GM18873 (cell line): ENCODE data around the gene SNED1.
"Not testable (repeated sequence)": the region's sequence is repeated elsewhere in the genome, so short reads cannot be mapped to it uniquely, and the experiment has no call there.

Source experiments
- ATAC-seq: cut with Tn5 transposase; IDR thresholded peaks from one replicate; pipeline ENCODE4 v1.9.1; 2021; ENCODE audit warnings: mild to moderate bottlenecking, moderate library complexity, moderate number of reproducible peaks; ENCODE audit not compliant: unreplicated experiment, low FRiP score

Gene SNED1

GRCh38 chr2:241103176-241103595, 104.8 kb downstream of the SNED1 start:
- ATAC-seq = no peak

- not testable (repeated sequence) for ATAC-seq
Measured at GRCh38 chr2:241104611-241105010, 106.2 kb downstream of the SNED1 start.

GRCh38 chr2:241105641-241106040, 107.2 kb downstream of the SNED1 start:
- ATAC-seq = no peak

- no peak for ATAC-seq
Measured at GRCh38 chr2:241107031-241107783, 108.8 kb downstream of the SNED1 start.

- ATAC-seq = no peak
Measured at GRCh38 chr2:241108271-241109209, 110.1 kb downstream of the SNED1 start.

GRCh38 chr2:241109210-241110088, 111.0 kb downstream of the SNED1 start:
- ATAC-seq = no peak

GRCh38 chr2:241110089-241110606, 111.7 kb downstream of the SNED1 start:
- no peak for ATAC-seq

GRCh38 chr2:241110607-241111439, 112.4 kb downstream of the SNED1 start:
- ATAC-seq = no peak

- ATAC-seq = no peak
Measured at GRCh38 chr2:241111440-241111805, 113.0 kb downstream of the SNED1 start.

GRCh38 chr2:241112046-241112445, 113.6 kb downstream of the SNED1 start:
- ATAC-seq = no peak

- ATAC-seq = no peak
Measured at GRCh38 chr2:241112592-241112991, 114.2 kb downstream of the SNED1 start.

- no peak for ATAC-seq
Measured at GRCh38 chr2:241114836-241115235, 116.4 kb downstream of the SNED1 start.

GRCh38 chr2:241115361-241115760, 116.9 kb downstream of the SNED1 start:
- no peak for ATAC-seq

- no peak for ATAC-seq
Measured at GRCh38 chr2:241116606-241117560, 118.5 kb downstream of the SNED1 start.

GRCh38 chr2:241118737-241119505, 120.5 kb downstream of the SNED1 start:
- no peak for ATAC-seq

- no peak for ATAC-seq
Measured at GRCh38 chr2:241120440-241120839, 122.0 kb downstream of the SNED1 start.

GRCh38 chr2:241121008-241121407, 122.6 kb downstream of the SNED1 start:
- no peak for ATAC-seq
